HepG2 (cell line): ENCODE measurements around the gene LRRC32. TPM values are rescaled to one million over a fixed set of nuclear protein-coding genes. Genes with fewer than 3 reads are reported as not detected.

Experiments used
- ATAC-seq: fragments of 200-7000 bp; cut with Tn5 transposase; 3 replicates; pipeline ENCODE4 v1.9.1; 2020; ENCODE audit warnings: mild to moderate bottlenecking, moderate library complexity
- BruUV-seq: library from RNA; stranded (reverse); fragments of 400-500 nt; replicated peaks from 2 replicates; lab custom pipeline; 2021; lab: Mats Ljungman, UMichigan
- CTCF ChIA-PET: fragments of 300-600 bp; formaldehyde crosslinking; extraction: SDS; loops from one replicate; lab custom pipeline; 2021; ENCODE audit warnings: low total read pairs, inconsistent platforms, low intra/inter-chr PET ratio; lab: Yijun Ruan, JAX
- POLR2A ChIA-PET: fragments of 350-600 bp; sonication (Branson Sonifier 250); formaldehyde crosslinking; loops from one replicate; lab custom pipeline; 2020; ENCODE audit warnings: antibody characterized with exemption, inconsistent platforms; lab: Yijun Ruan, JAX
- DNase-seq: peaks from one replicate; pipeline ENCODE4 v3.0.0-alpha.2; 2015; ENCODE audit warnings: low spot score
- FAIRE-seq: peaks from 3 replicates; lab custom pipeline; 2011; peaks lifted over from hg19 to GRCh38; lab: Jason Lieb, UNC
- H2AFZ ChIP-seq: one replicate; pipeline ENCODE4 v1.6.1; 2011; ENCODE audit warnings: low read length, inconsistent platforms
- H3K27ac ChIP-seq: fragments of 300-600 bp; 3 replicates; pipeline ENCODE4 v1.8.0; 2011; ENCODE audit warnings: mixed run types, mild to moderate bottlenecking, mixed read lengths, low read length, inconsistent platforms; ENCODE audit not compliant: insufficient read depth; ENCODE audit errors: extremely low read length
- H3K27me3 ChIP-seq, 2 experiments: fragments of 200-600 bp in 1 of 2; 2 replicates in 1 of 2; 3 replicates in 1 of 2; pipeline versions ENCODE4 v1.6.0 to v1.8.0; 2011; ENCODE audit warnings: low read length in 2 of 2, mild to moderate bottlenecking in 2 of 2, moderate library complexity in 2 of 2, inconsistent platforms in 1 of 2; ENCODE audit not compliant: insufficient read depth in 2 of 2, control insufficient read depth in 1 of 2
- H3K36me3 ChIP-seq, 2 experiments: fragments of 200-600 bp in 1 of 2; replicated peaks in 1 of 2; 2 replicates in 1 of 2; 3 replicates in 1 of 2; pipeline versions ENCODE4 v1.5.1 to v1.8.0; 2011; ENCODE audit warnings: low read length in 2 of 2, inconsistent platforms in 1 of 2; ENCODE audit not compliant: insufficient read depth in 2 of 2, control insufficient read depth in 1 of 2
- H3K4me1 ChIP-seq: 2 replicates; pipeline ENCODE4 v1.5.1; 2012; ENCODE audit warnings: low read length, inconsistent platforms; ENCODE audit not compliant: insufficient read depth
- H3K4me2 ChIP-seq: 2 replicates; pipeline ENCODE4 v1.6.0; 2011; ENCODE audit warnings: low read depth, low read length, inconsistent platforms
- H3K4me3 ChIP-seq, 3 experiments: fragments of 200-600 bp in 1 of 3; sonication (generic), shearing (Covaris generic) in 1 of 3; replicated peaks in 1 of 3; 2 replicates each; pipeline ENCODE4 v1.5.1; 2011 to 2016; ENCODE audit warnings: low read length in 3 of 3, inconsistent platforms in 2 of 3, low read depth in 2 of 3, mild to moderate bottlenecking in 2 of 3, control low read depth in 1 of 3, mixed read lengths in 1 of 3; ENCODE audit not compliant: insufficient read depth in 1 of 3
- H3K79me2 ChIP-seq: one replicate; pipeline ENCODE4 v1.6.1; 2011; ENCODE audit warnings: low read length, inconsistent platforms; ENCODE audit not compliant: insufficient read depth
- H3K9ac ChIP-seq: 2 replicates; pipeline ENCODE4 v1.6.0; 2011; ENCODE audit warnings: mild to moderate bottlenecking, low read depth, low read length, inconsistent platforms; ENCODE audit not compliant: insufficient read depth
- H3K9me3 ChIP-seq: 2 replicates; pipeline ENCODE4 v1.5.1; 2012; ENCODE audit warnings: mild to moderate bottlenecking, low read length
- H4K20me1 ChIP-seq: 2 replicates; pipeline ENCODE4 v1.6.0; 2011; ENCODE audit warnings: inconsistent platforms, mild to moderate bottlenecking, low read length, moderate library complexity; ENCODE audit not compliant: insufficient read depth
- AKAP8 ChIP-seq: sonication (generic); formaldehyde crosslinking; IDR thresholded peaks from 2 replicates; pipeline ENCODE4 v1.5.1; 2020; ENCODE audit warnings: mild to moderate bottlenecking, missing genetic modification reagents
- ARNTL ChIP-seq: sonication (generic); formaldehyde crosslinking; IDR thresholded peaks from 2 replicates; pipeline ENCODE4 v1.4.0; 2020; ENCODE audit warnings: mild to moderate bottlenecking, missing genetic modification reagents
- ATM ChIP-seq: fragments of 450-650 bp; IDR thresholded peaks from 2 replicates; pipeline ENCODE4 v1.7.1; 2017; ENCODE audit warnings: mild to moderate bottlenecking, borderline replicate concordance
- MXI1 ChIP-seq: IDR thresholded peaks from 3 replicates; pipeline ENCODE4 v1.6.1; 2012; ENCODE audit warnings: low read depth, low read length, inconsistent platforms, borderline replicate concordance
- SIN3B ChIP-seq: fragments of 150-350 bp; IDR thresholded peaks from 2 replicates; pipeline ENCODE4 v1.6.1; 2014; ENCODE audit warnings: low read length
- SP2 ChIP-seq: sonication (generic); formaldehyde crosslinking; IDR thresholded peaks from 2 replicates; pipeline ENCODE4 v1.5.1; 2020; ENCODE audit warnings: mild to moderate bottlenecking, missing genetic modification reagents
- TGIF2 ChIP-seq: IDR thresholded peaks from 2 replicates; pipeline ENCODE4 v1.6.1; 2016; ENCODE audit warnings: control low read depth, missing compliant biosample characterization
- ZNF260 ChIP-seq: sonication (generic); formaldehyde crosslinking; IDR thresholded peaks from 2 replicates; pipeline ENCODE4 v1.4.0; 2020; ENCODE audit warnings: missing genetic modification reagents, low read depth, mild to moderate bottlenecking, borderline replicate concordance
- WGBS: methylation state at CpG from one replicate; pipeline ENCODE4 v1.1.6; 2017; ENCODE audit warnings: low lambda C conversion rate; 5-methylcytosine and 5-hydroxymethylcytosine counted together
- in situ Hi-C: cut with HindIII; loops from 2 replicates; pipeline ENCODE4 v1.10.0; 2017; ENCODE audit warnings: low pct_unique_long_range_greater_than_20kb; ENCODE audit not compliant: extremely low pct_ligation_motif_present
- intact Hi-C: fragments of 100-400 bp; cut with micrococcal nuclease; formaldehyde crosslinking; loops from one replicate; pipeline ENCODE4 v1.10.0; 2022; ENCODE audit not compliant: unreplicated experiment
- polyA plus RNA-seq, 8 experiments: library from polyadenylated mRNA; depleted of rRNA in 3 of 8; stranded (reverse) in 7 of 8; unstranded in 1 of 8; fragments of >200 nt; fragmentation: Illumina TruSeq in 4 of 8; extraction: Trizol in 4 of 8; gene quantifications; 2 replicates each; pipeline versions ENCODE4 v1.2.1 to v1.2.3, GENCODE V29; 2011 to 2016; ENCODE audit warnings: low read depth in 4 of 8, missing spikeins in 1 of 8, mixed read lengths in 1 of 8; ENCODE audit not compliant: insufficient read depth in 1 of 8
- total RNA-seq, 5 experiments: library from RNA; depleted of rRNA; stranded (reverse); fragments of >200 nt; fragmentation: Illumina TruSeq; extraction: Trizol; gene quantifications; 2 replicates each; pipeline ENCODE4 v1.2.3, GENCODE V29; 2016; ENCODE audit warnings: low read depth in 1 of 5

LRRC32 gene
- total and polyA plus RNA-seq, 2 of the 13 experiments (the other 11 are each of a cell fraction or from before 2014, with no cell fraction given) = 0.07 TPM; not detected in 1

DNA sequence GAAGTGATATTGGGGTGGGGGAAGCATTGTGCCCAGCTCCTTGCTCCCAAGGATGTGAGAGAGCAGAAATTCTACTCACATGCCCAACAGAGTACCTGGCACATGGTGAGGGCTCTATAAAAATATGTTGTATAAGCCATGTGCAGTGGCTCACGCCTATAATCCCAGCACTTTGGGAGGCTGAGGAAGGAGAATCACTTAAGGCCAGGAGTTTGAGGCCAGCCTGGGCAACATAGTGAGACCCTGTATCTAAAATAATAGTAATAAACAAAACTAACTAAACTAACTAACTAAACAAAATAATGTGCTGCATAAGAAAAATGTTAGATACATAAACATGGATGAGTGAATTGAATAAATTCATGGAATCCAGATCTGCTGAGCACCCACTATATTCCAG is 33.2 kb upstream of the LRRC32 start (continued):
- TF ChIP-seq ZNF260 (no peak), AKAP8 (no peak), ARNTL (CRISPR knock-in tag) (no peak), ATM (no peak), SIN3B (no peak)
- TF ChIP-seq, all 625 proteins: peak for 0

DNA sequence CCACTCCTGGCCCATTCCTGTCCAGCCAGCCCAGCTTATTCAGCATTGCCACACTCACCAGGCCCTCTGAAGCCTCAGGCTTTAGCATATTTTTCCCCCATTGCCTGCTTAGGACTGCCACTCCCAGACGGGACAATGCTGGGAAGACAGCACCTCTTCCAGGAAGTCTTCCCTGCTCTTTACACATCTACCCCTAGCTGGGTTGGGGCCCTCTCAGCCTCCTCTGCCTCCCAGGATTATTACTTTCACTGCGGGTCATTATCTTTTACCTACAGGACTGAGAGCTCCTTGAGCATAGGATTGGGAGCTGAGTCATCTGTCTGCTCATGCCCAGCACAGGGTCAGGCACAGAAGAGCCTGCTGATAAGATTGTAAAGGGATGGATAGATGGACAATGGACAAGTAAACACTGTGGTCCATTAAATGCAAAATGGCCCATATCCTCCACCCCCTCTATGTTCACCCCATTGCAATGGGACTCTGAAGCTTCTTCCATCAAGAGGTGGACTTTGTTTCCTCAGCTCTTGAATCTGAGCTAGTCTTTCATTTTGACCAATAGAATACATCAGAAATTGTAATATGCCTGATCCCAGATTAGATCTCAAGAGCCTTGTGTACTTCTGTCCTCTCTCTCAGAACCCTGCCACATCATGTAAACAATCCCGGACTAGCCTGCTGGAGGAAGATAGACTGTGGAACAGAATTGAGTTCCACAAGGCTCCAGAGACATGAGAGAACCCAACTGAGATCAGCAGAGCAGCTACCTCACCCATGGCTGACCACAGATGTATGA is 32.0 kb upstream of the LRRC32 start:
- H3K36me3 ChIP-seq = no peaks in the 10 kb centered on the region
- H3K9me3 ChIP-seq = no peaks in the 10 kb centered on the region
- WGBS = 10% methylated on average over 3 of the region's 3 CpGs
- CTCF ChIA-PET = no interaction called here
- no peaks in the 10 kb centered on the region for H4K20me1 ChIP-seq
- H3K79me2 ChIP-seq = no peaks in the 10 kb centered on the region
- H3K4me3 ChIP-seq = no peak overlapping the region
- no peak overlapping the region for H3K9ac ChIP-seq
- DNase-seq (no peak), ATAC-seq (no peak)
- intact Hi-C loops = no loop called here
- POLR2A ChIA-PET = no interaction called here
- in situ Hi-C loops = no loop called here
- no TSS peak for BruUV-seq
- no peak overlapping the region for H3K4me2 ChIP-seq
- TF ChIP-seq TGIF2 (CRISPR knock-in tag) (no peak), SP2 (CRISPR knock-in tag) (no peak), MXI1 (no peak)
- TF ChIP-seq, all 625 proteins: peak for 0
- Histone ChIP-seq H3K27me3 (peaks cover 3 to 12% of the 10 kb centered on the region in 2 experiments; a peak in 3 of 5 replicates), H2AFZ (no peak overlapping the region), H3K4me1 (no peaks in the 10 kb centered on the region), H3K27ac (no peak overlapping the region)
- FAIRE-seq = no peak
